HepG2 (cell line): ENCODE results near the gene DCST2. TPM values are rescaled to one million over a fixed set of nuclear protein-coding genes. Genes with fewer than 3 reads are reported as not detected.

Experiments used
- FLYWCH1 ChIP-seq: sonication (generic); formaldehyde crosslinking; IDR thresholded peaks from 2 replicates; pipeline ENCODE4 v1.8.1; 2023; ENCODE audit warnings: mild to moderate bottlenecking, missing genetic modification reagents
- GATA4 ChIP-seq: sonication (generic); IDR thresholded peaks from 2 replicates; pipeline ENCODE4 v1.6.1; 2016; ENCODE audit warnings: antibody characterized with exemption, low read depth, borderline replicate concordance
- GATAD2A ChIP-seq: IDR thresholded peaks from 2 replicates; pipeline ENCODE4 v1.6.1; 2016
- KDM5A ChIP-seq: fragments of 200-600 bp; sonication (generic); IDR thresholded peaks from 2 replicates; pipeline ENCODE4 v1.7.0; 2018; ENCODE audit warnings: antibody characterized with exemption, mild to moderate bottlenecking, low read length, borderline replicate concordance
- LCORL ChIP-seq, 2 experiments: fragments of 450-650 bp in 1 of 2; sonication (generic) in 1 of 2; formaldehyde crosslinking in 1 of 2; IDR thresholded peaks; 2 replicates each; pipeline versions ENCODE4 v1.5.0 to v1.6.1; 2017 to 2020; ENCODE audit warnings: antibody characterized with exemption in 1 of 2, missing genetic modification reagents in 1 of 2
- MXD4 ChIP-seq: IDR thresholded peaks from 2 replicates; pipeline ENCODE4 v1.6.1; 2016; ENCODE audit warnings: mild to moderate bottlenecking, missing biosample characterization, missing genetic modification reagents
- NCOA1 ChIP-seq: sonication (generic); formaldehyde crosslinking; IDR thresholded peaks from 2 replicates; pipeline ENCODE4 v1.9.0; 2021; ENCODE audit warnings: missing genetic modification reagents
- PBX2 ChIP-seq: IDR thresholded peaks from 2 replicates; pipeline ENCODE4 v1.6.1; 2016; ENCODE audit warnings: control low read depth
- PRPF4 ChIP-seq: fragments of 200-400 bp; formaldehyde crosslinking; IDR thresholded peaks from 2 replicates; pipeline ENCODE4 v1.6.1; 2016; ENCODE audit warnings: low read length, low read depth; ENCODE audit not compliant: poor library complexity, severe bottlenecking
- REL ChIP-seq: sonication (generic); formaldehyde crosslinking; conservative IDR thresholded peaks from 2 replicates; pipeline ENCODE4 v1.8.0; 2022; ENCODE audit warnings: mild to moderate bottlenecking, missing genetic modification reagents, moderate library complexity
- SIX4 ChIP-seq: sonication (generic); formaldehyde crosslinking; IDR thresholded peaks from 2 replicates; pipeline ENCODE4 v1.4.0; 2020; ENCODE audit warnings: missing genetic modification reagents
- SKIL ChIP-seq: sonication (generic); formaldehyde crosslinking; IDR thresholded peaks from 2 replicates; pipeline ENCODE4 v1.8.0; 2022; ENCODE audit warnings: missing genetic modification reagents, mild to moderate bottlenecking, moderate library complexity, borderline replicate concordance
- STAT6 ChIP-seq: sonication (generic); formaldehyde crosslinking; IDR thresholded peaks from 2 replicates; pipeline ENCODE4 v1.4.0; 2020; ENCODE audit warnings: missing genetic modification reagents, mild to moderate bottlenecking, borderline replicate concordance
- TEAD2 ChIP-seq: sonication (generic); formaldehyde crosslinking; IDR thresholded peaks from 2 replicates; pipeline ENCODE4 v1.9.0; 2021; ENCODE audit warnings: missing genetic modification reagents
- TFDP1 ChIP-seq: IDR thresholded peaks from 2 replicates; pipeline ENCODE4 v1.6.1; 2016; ENCODE audit warnings: missing compliant biosample characterization, missing genetic modification reagents, borderline replicate concordance
- TOPORS ChIP-seq: sonication (generic); formaldehyde crosslinking; IDR thresholded peaks from 2 replicates; pipeline ENCODE4 v1.8.0; 2023; ENCODE audit warnings: mild to moderate bottlenecking, missing genetic modification reagents
- ZNF24 ChIP-seq: fragments of 450-650 bp; IDR thresholded peaks from 2 replicates; pipeline ENCODE4 v1.6.1; 2017; ENCODE audit warnings: antibody characterized with exemption, mild to moderate bottlenecking
- ZNF264 ChIP-seq: sonication (generic); formaldehyde crosslinking; IDR thresholded peaks from 2 replicates; pipeline ENCODE4 v1.4.0; 2020; ENCODE audit warnings: missing genetic modification reagents
- ZNF274 ChIP-seq: sonication (generic); formaldehyde crosslinking; IDR thresholded peaks from 2 replicates; pipeline ENCODE4 v1.5.1; 2020; ENCODE audit warnings: mild to moderate bottlenecking, missing genetic modification reagents
- polyA plus RNA-seq, 8 experiments: library from polyadenylated mRNA; depleted of rRNA in 3 of 8; stranded (reverse) in 7 of 8; unstranded in 1 of 8; fragments of >200 nt; fragmentation: Illumina TruSeq in 4 of 8; extraction: Trizol in 4 of 8; gene quantifications; 2 replicates each; pipeline versions ENCODE4 v1.2.1 to v1.2.3, GENCODE V29; 2011 to 2016; ENCODE audit warnings: low read depth in 4 of 8, missing spikeins in 1 of 8, mixed read lengths in 1 of 8; ENCODE audit not compliant: insufficient read depth in 1 of 8
- total RNA-seq, 5 experiments: library from RNA; depleted of rRNA; stranded (reverse); fragments of >200 nt; fragmentation: Illumina TruSeq; extraction: Trizol; gene quantifications; 2 replicates each; pipeline ENCODE4 v1.2.3, GENCODE V29; 2016; ENCODE audit warnings: low read depth in 1 of 5

DCST2 gene
- total and polyA plus RNA-seq, 2 of the 13 experiments (the other 11 are each of a cell fraction or from before 2014, with no cell fraction given), result 0.74 TPM; not detected in 1

GRCh38 chr1:154999571-155000410, 33.8 kb downstream of the DCST2 start (continued):
- no peak for TF ChIP-seq TFDP1
- 0 out of 2 replicates have a peak, but pooled peaks have one; percentile 55 for TF ChIP-seq ZNF274
- TF ChIP-seq TEAD2 (CRISPR knock-in tag), result no peak
- no peak for TF ChIP-seq NCOA1 (CRISPR knock-in tag)
- no peak for TF ChIP-seq TOPORS (CRISPR knock-in tag)
- no peak for TF ChIP-seq FLYWCH1
- no peak for TF ChIP-seq GATA4
- TF ChIP-seq PBX2 (CRISPR knock-in tag), result no peak
- no peak for TF ChIP-seq MXD4 (CRISPR knock-in tag)
- peak; percentile 44; the same call in 1 of the 2 replicates for TF ChIP-seq ZNF264 (CRISPR knock-in tag)
- no peak for TF ChIP-seq PRPF4
- no peak for TF ChIP-seq SKIL (CRISPR knock-in tag)
- TF ChIP-seq SIX4 (CRISPR knock-in tag), result no peak
- no peak for TF ChIP-seq REL
- peak; percentile 57 for TF ChIP-seq GATAD2A (CRISPR knock-in tag)
- TF ChIP-seq KDM5A, result no peak
- TF ChIP-seq LCORL (IDR thresholded peaks at IDR 0.05), result no peak
- peak; percentile 61 for TF ChIP-seq LCORL (CRISPR knock-in tag; IDR thresholded peaks at IDR 0.05)
- TF ChIP-seq ZNF24, result no peak
- no peak for TF ChIP-seq STAT6 (CRISPR knock-in tag)
